Thymus (tissue), 11 donors: Measurements from ENCODE around the gene SMIM32. TPM values are rescaled to one million over a fixed set of nuclear protein-coding genes. Genes with fewer than 3 reads are reported as not detected.

ENCODE experiments used
- DNase-seq, 9 donors: peaks; one replicate each; pipeline ENCODE4 v3.0.0-alpha.2; 2013; ENCODE audit warnings: low spot score in 9 of 9, low read depth in 6 of 9, missing footprints in 1 of 9
- H3K27ac ChIP-seq, 2 donors: one replicate each; pipeline ENCODE4 v1.5.1; 2013; ENCODE audit warnings: control low read depth in 1 of 2, low read depth in 1 of 2, low read length in 1 of 2, mild to moderate bottlenecking in 1 of 2, moderate library complexity in 1 of 2
- H3K27me3 ChIP-seq, 2 donors: one replicate each; pipeline ENCODE4 v1.5.1; 2013; ENCODE audit warnings: low read length in 1 of 2; ENCODE audit not compliant: control insufficient read depth in 2 of 2, insufficient read depth in 1 of 2
- H3K36me3 ChIP-seq, 2 donors: one replicate each; pipeline ENCODE4 v1.5.1; 2013; ENCODE audit warnings: low read length in 1 of 2, mild to moderate bottlenecking in 1 of 2, moderate library complexity in 1 of 2; ENCODE audit not compliant: control insufficient read depth in 2 of 2, insufficient read depth in 2 of 2
- H3K4me1 ChIP-seq, 2 donors: one replicate each; pipeline ENCODE4 v1.5.1; 2013; ENCODE audit warnings: low read length in 2 of 2; ENCODE audit not compliant: control insufficient read depth in 2 of 2, insufficient read depth in 2 of 2
- H3K4me3 ChIP-seq, 2 donors: one replicate each; pipeline ENCODE4 v1.5.1; 2013; ENCODE audit warnings: low read length in 2 of 2, control low read depth in 1 of 2, mild to moderate bottlenecking in 1 of 2
- H3K9me3 ChIP-seq, 2 donors: one replicate each; pipeline ENCODE4 v1.5.1; 2013; ENCODE audit warnings: low read length in 1 of 2, mild to moderate bottlenecking in 1 of 2; ENCODE audit not compliant: control insufficient read depth in 2 of 2, insufficient read depth in 1 of 2
- WGBS: extraction: QIAGEN DNeasy Blood & Tissue Kit; methylation state at CpG from one replicate; pipeline ENCODE4 v1.1.7; 2013; 5-methylcytosine and 5-hydroxymethylcytosine counted together
- polyA plus RNA-seq: library from polyadenylated mRNA; stranded (reverse); fragments of 200-250 nt; gene quantifications from one replicate; pipeline ENCODE4 v1.2.3, GENCODE V29; 2013
- total RNA-seq: library from RNA; stranded (reverse); fragments of 120-200 nt; gene quantifications from one replicate; pipeline ENCODE4 v1.2.4, GENCODE V29; 2013
- donor health status: healthy.

Gene SMIM32
- total and polyA plus RNA-seq, 2 donors = 0.05 TPM; not detected in 1

GRCh38 chr5:136202469-136203205, 9.7 kb upstream of the SMIM32 start:
- no peaks in the 10 kb centered on the region for H3K4me1 ChIP-seq
- no peaks in the 10 kb centered on the region for H3K9me3 ChIP-seq
- H3K27ac ChIP-seq = no peak overlapping the region
- WGBS = 37% methylated on average over 13 of the region's 13 CpGs
- H3K4me3 ChIP-seq = no peak overlapping the region
- no peaks in the 10 kb centered on the region for H3K36me3 ChIP-seq
- DNase-seq = no peak
- peaks cover 5 to 43% of the 10 kb centered on the region in 2 donors for H3K27me3 ChIP-seq

GRCh38 chr5:136201870-136202269, 8.9 kb upstream of the SMIM32 start:
- WGBS = 71% methylated on average over 4 of the region's 4 CpGs
- Histone ChIP-seq H3K27ac (no peak overlapping the region), H3K9me3 (peaks cover 0 to 1% of the 10 kb centered on the region in 2 donors), H3K27me3 (peaks cover 5 to 43% of the 10 kb centered on the region in 2 donors), H3K36me3 (no peaks in the 10 kb centered on the region), H3K4me1 (no peaks in the 10 kb centered on the region), H3K4me3 (no peak overlapping the region)
- no peak for DNase-seq

- no peak for DNase-seq
- Histone ChIP-seq H3K4me3 (no peak overlapping the region), H3K36me3 (no peaks in the 10 kb centered on the region), H3K27ac (no peak overlapping the region), H3K4me1 (no peaks in the 10 kb centered on the region), H3K27me3 (peaks cover 5 to 48% of the 10 kb centered on the region in 2 donors), H3K9me3 (peaks cover 0 to 1% of the 10 kb centered on the region in 2 donors)
- WGBS = 88% methylated on average over 3 of the region's 3 CpGs
These were observed 7.8 kb upstream of the SMIM32 start for GRCh38 chr5:136200761-136201160.

GRCh38 chr5:136200130-136200529, 7.2 kb upstream of the SMIM32 start:
- Histone ChIP-seq H3K27me3 (peaks cover 5 to 52% of the 10 kb centered on the region in 2 donors), H3K4me1 (no peaks in the 10 kb centered on the region), H3K36me3 (no peaks in the 10 kb centered on the region), H3K4me3 (no peak overlapping the region), H3K9me3 (peaks cover 0 to 1% of the 10 kb centered on the region in 2 donors), H3K27ac (no peak overlapping the region)
- WGBS = 73% methylated on average over 4 of the region's 4 CpGs
- no peak for DNase-seq

- WGBS = 95% methylated on average over 7 of the region's 7 CpGs
- Histone ChIP-seq H3K4me3 (no peak overlapping the region), H3K4me1 (no peaks in the 10 kb centered on the region), H3K27me3 (peaks cover 5 to 59% of the 10 kb centered on the region in 2 donors), H3K27ac (no peak overlapping the region), H3K9me3 (peaks cover 0 to 1% of the 10 kb centered on the region in 2 donors), H3K36me3 (no peaks in the 10 kb centered on the region)
- DNase-seq = no peak
These were observed 6.4 kb upstream of the SMIM32 start for GRCh38 chr5:136199408-136199807.

GRCh38 chr5:136198453-136198852, 5.5 kb upstream of the SMIM32 start:
- Histone ChIP-seq H3K4me1 (no peaks in the 10 kb centered on the region), H3K4me3 (no peak overlapping the region), H3K27ac (no peak overlapping the region), H3K9me3 (peaks cover 0 to 1% of the 10 kb centered on the region in 2 donors), H3K36me3 (no peaks in the 10 kb centered on the region), H3K27me3 (peaks cover 9 to 61% of the 10 kb centered on the region in 2 donors)
- DNase-seq = no peak
- WGBS = 96% methylated on average over 5 of the region's 5 CpGs

GRCh38 chr5:136197462-136198142, 4.6 kb upstream of the SMIM32 start:
- no peak overlapping the region for H3K27ac ChIP-seq
- peaks cover 15 to 61% of the 10 kb centered on the region in 2 donors for H3K27me3 ChIP-seq
- 97% methylated on average over 4 of the region's 4 CpGs for WGBS
- DNase-seq = no peak
- H3K9me3 ChIP-seq = peaks cover 0 to 1% of the 10 kb centered on the region in 2 donors
- H3K4me1 ChIP-seq = no peaks in the 10 kb centered on the region
- no peak overlapping the region for H3K4me3 ChIP-seq
- no peaks in the 10 kb centered on the region for H3K36me3 ChIP-seq

- no peak for DNase-seq
- WGBS = 91% methylated on average over 12 of the region's 12 CpGs
- H3K27ac ChIP-seq = no peak overlapping the region
- no peak overlapping the region for H3K4me3 ChIP-seq
- H3K27me3 ChIP-seq = peaks cover 29 to 65% of the 10 kb centered on the region in 2 donors
- H3K9me3 ChIP-seq = peaks cover 0 to 1% of the 10 kb centered on the region in 2 donors
- H3K36me3 ChIP-seq = no peaks in the 10 kb centered on the region
- no peaks in the 10 kb centered on the region for H3K4me1 ChIP-seq
These were observed 3.2 kb upstream of the SMIM32 start for GRCh38 chr5:136195971-136196820.
